Hepatocyte (in vitro differentiated cells): ENCODE measurements around the gene SLC26A9. TPM values are rescaled to one million over a fixed set of nuclear protein-coding genes. Genes with fewer than 3 reads are reported as not detected.
A peak's percentile ranks its signal among the peaks of the same experiment; 100 is the strongest.
"Not testable (repeated sequence)": the region's sequence is repeated elsewhere in the genome, so short reads cannot be mapped to it uniquely, and the experiment has no call there.

Experiments
- DNase-seq: peaks from one replicate; pipeline ENCODE4 v3.0.0-alpha.2; 2016; ENCODE audit warnings: low spot score
- H2AFZ ChIP-seq: fragments of 200-600 bp; sonication (generic); 2 replicates; pipeline ENCODE4 v1.6.0; 2016; ENCODE audit warnings: antibody characterized with exemption, mild to moderate bottlenecking
- H3K27ac ChIP-seq: fragments of 200-600 bp; sonication (generic); 2 replicates; pipeline ENCODE4 v1.5.1; 2016; ENCODE audit warnings: mild to moderate bottlenecking
- H3K27me3 ChIP-seq: fragments of 200-600 bp; sonication (generic); 2 replicates; pipeline ENCODE4 v1.6.1; 2016
- H3K36me3 ChIP-seq: fragments of 200-600 bp; sonication (generic); replicated peaks from 2 replicates; pipeline ENCODE4 v1.5.1; 2016; ENCODE audit warnings: low read depth; ENCODE audit not compliant: insufficient read depth
- H3K4me1 ChIP-seq: fragments of 200-600 bp; sonication (generic); 2 replicates; pipeline ENCODE4 v1.5.1; 2016; ENCODE audit warnings: mild to moderate bottlenecking, moderate library complexity; ENCODE audit not compliant: insufficient read depth
- H3K4me2 ChIP-seq: fragments of 200-600 bp; sonication (generic); 2 replicates; pipeline ENCODE4 v1.6.0; 2016
- H3K4me3 ChIP-seq: fragments of 200-600 bp; sonication (generic); 2 replicates; pipeline ENCODE4 v1.5.1; 2016; ENCODE audit warnings: mild to moderate bottlenecking
- H3K79me2 ChIP-seq: fragments of 200-600 bp; sonication (generic); 2 replicates; pipeline ENCODE4 v1.6.0; 2017; ENCODE audit warnings: mild to moderate bottlenecking
- H3K9me2 ChIP-seq: fragments of 200-600 bp; sonication (generic); replicated peaks from 2 replicates; pipeline ENCODE4 v1.6.0; 2017; ENCODE audit warnings: mild to moderate bottlenecking; ENCODE audit not compliant: insufficient read depth
- H3K9me3 ChIP-seq: fragments of 200-600 bp; sonication (generic); 2 replicates; pipeline ENCODE4 v1.5.1; 2016; ENCODE audit warnings: low read depth, mild to moderate bottlenecking
- H4K20me1 ChIP-seq: fragments of 200-600 bp; sonication (generic); 2 replicates; pipeline ENCODE4 v1.6.0; 2016; ENCODE audit warnings: mild to moderate bottlenecking; ENCODE audit not compliant: insufficient read depth, poor library complexity, severe bottlenecking
- CTCF ChIP-seq: fragments of 200-600 bp; sonication (generic); IDR thresholded peaks from 2 replicates; pipeline ENCODE4 v1.5.1; 2016; ENCODE audit warnings: antibody characterized with exemption, mild to moderate bottlenecking; ENCODE audit not compliant: poor library complexity
- EZH2 ChIP-seq: fragments of 200-600 bp; sonication (generic); IDR thresholded peaks from 2 replicates; pipeline ENCODE4 v1.6.1; 2016; ENCODE audit warnings: antibody characterized with exemption, mild to moderate bottlenecking, borderline replicate concordance
- EZH2phosphoT487 ChIP-seq: fragments of 200-600 bp; sonication (generic); IDR thresholded peaks from one replicate; pipeline ENCODE4 v1.6.1; 2018; ENCODE audit warnings: antibody characterized with exemption, mild to moderate bottlenecking, low read depth, moderate library complexity; ENCODE audit not compliant: unreplicated experiment, severe bottlenecking
- WGBS: methylation state at CpG from one replicate; pipeline ENCODE4 v1.1.6; 2016; ENCODE audit warnings: low lambda C conversion rate; ENCODE audit errors: missing lambda C conversion rate; 5-methylcytosine and 5-hydroxymethylcytosine counted together
- polyA plus RNA-seq: library from polyadenylated mRNA; unstranded; fragments of >200 nt; fragmentation: Nextera tagmentation; extraction: Ambion mirVana; gene quantifications from 2 replicates; pipeline ENCODE4 v1.2.1, GENCODE V29; 2016
- total RNA-seq: library from RNA; depleted of rRNA; stranded (reverse); fragments of >200 nt; gene quantifications from 2 replicates; pipeline ENCODE4 v1.2.3, GENCODE V29; 2014

SLC26A9 gene
- total and polyA plus RNA-seq, 2 experiments from 2014 or later = 0.13 to 0.63 TPM

GRCh38 chr1:205914155-205914507 lies 29.1 kb downstream of the SLC26A9 start:
- 90% methylated on average over 2 of the region's 2 CpGs for WGBS
- no peaks in the 10 kb centered on the region for H3K36me3 ChIP-seq
- H2AFZ ChIP-seq = no peak overlapping the region
- TF ChIP-seq CTCF (no peak), EZH2 (no peak), EZH2phosphoT487 (no peak)
- H3K27ac ChIP-seq = no peak overlapping the region
- no peaks in the 10 kb centered on the region for H3K9me2 ChIP-seq
- H4K20me1 ChIP-seq = no peaks in the 10 kb centered on the region
- no peak overlapping the region for H3K4me2 ChIP-seq
- peaks cover 15% of the 10 kb centered on the region for H3K4me1 ChIP-seq
- no peaks in the 10 kb centered on the region for H3K27me3 ChIP-seq
- H3K9me3 ChIP-seq = no peaks in the 10 kb centered on the region
- DNase-seq = peak; percentile 6
- no peak overlapping the region for H3K4me3 ChIP-seq
- H3K79me2 ChIP-seq = no peaks in the 10 kb centered on the region

GRCh38 chr1:205913451-205914154 lies 29.7 kb downstream of the SLC26A9 start:
- TF ChIP-seq EZH2phosphoT487 (no peak), EZH2 (no peak), CTCF (no peak)
- no peaks in the 10 kb centered on the region for H3K9me3 ChIP-seq
- no peak overlapping the region for H3K4me2 ChIP-seq
- no peak overlapping the region for H2AFZ ChIP-seq
- H3K9me2 ChIP-seq = no peaks in the 10 kb centered on the region
- H3K4me1 ChIP-seq = peaks cover 15% of the 10 kb centered on the region
- no peaks in the 10 kb centered on the region for H3K36me3 ChIP-seq
- no peak overlapping the region for H3K4me3 ChIP-seq
- no peaks in the 10 kb centered on the region for H4K20me1 ChIP-seq
- H3K27me3 ChIP-seq = no peaks in the 10 kb centered on the region
- 46% methylated on average over 4 of the region's 4 CpGs for WGBS
- DNase-seq = peak; percentile 43
- no peak overlapping the region for H3K27ac ChIP-seq
- H3K79me2 ChIP-seq = no peaks in the 10 kb centered on the region

- DNase-seq = peak; percentile 30
- no peak overlapping the region for H3K4me2 ChIP-seq
- no peak overlapping the region for H2AFZ ChIP-seq
- H3K27me3 ChIP-seq = no peaks in the 10 kb centered on the region
- H3K4me3 ChIP-seq = no peak overlapping the region
- H3K9me2 ChIP-seq = no peaks in the 10 kb centered on the region
- no peaks in the 10 kb centered on the region for H4K20me1 ChIP-seq
- no peak overlapping the region for H3K27ac ChIP-seq
- H3K36me3 ChIP-seq = no peaks in the 10 kb centered on the region
- no peaks in the 10 kb centered on the region for H3K9me3 ChIP-seq
- no peaks in the 10 kb centered on the region for H3K79me2 ChIP-seq
- 46% methylated on average over 2 of the region's 2 CpGs for WGBS
- TF ChIP-seq CTCF = peak; percentile 40
- TF ChIP-seq EZH2 = no peak
- H3K4me1 ChIP-seq = no peaks in the 10 kb centered on the region
Measured at GRCh38 chr1:205907794-205908193, 35.5 kb downstream of the SLC26A9 start.

- not testable (repeated sequence) for H3K27ac ChIP-seq, H3K36me3 ChIP-seq, H3K9me3 ChIP-seq, H2AFZ ChIP-seq, H3K9me2 ChIP-seq, H3K79me2 ChIP-seq, DNase-seq, H4K20me1 ChIP-seq, H3K4me2 ChIP-seq, H3K4me1 ChIP-seq, H3K4me3 ChIP-seq, H3K27me3 ChIP-seq
- 75% methylated on average over 2 of the region's 3 CpGs for WGBS
Measured at GRCh38 chr1:205905095-205905494, 38.2 kb downstream of the SLC26A9 start.
